Karpas-422 (cell line): Measurements from ENCODE around the gene PRKG1. TPM values are rescaled to one million over a fixed set of nuclear protein-coding genes. Genes with fewer than 3 reads are reported as not detected.

ENCODE experiments used
- DNase-seq: peaks from one replicate; pipeline ENCODE4 v3.0.0-alpha.2; 2015
- H2AFZ ChIP-seq: fragments of 200-600 bp; sonication (generic); 2 replicates; pipeline ENCODE4 v1.6.1; 2014; ENCODE audit warnings: antibody characterized with exemption, low read length, mixed read lengths
- H3K27ac ChIP-seq: fragments of 200-600 bp; sonication (generic); 2 replicates; pipeline ENCODE4 v1.5.1; 2014; ENCODE audit warnings: mild to moderate bottlenecking, low read length, moderate library complexity
- H3K27me3 ChIP-seq: fragments of 200-600 bp; sonication (generic); 2 replicates; pipeline ENCODE4 v1.6.1; 2014; ENCODE audit warnings: low read length, mixed read lengths
- H3K36me3 ChIP-seq: fragments of 200-600 bp; sonication (generic); 2 replicates; pipeline ENCODE4 v1.6.1; 2014; ENCODE audit warnings: low read length, mixed read lengths; ENCODE audit not compliant: insufficient read depth
- H3K4me1 ChIP-seq: fragments of 200-600 bp; sonication (generic); 2 replicates; pipeline ENCODE4 v1.6.1; 2014; ENCODE audit warnings: mild to moderate bottlenecking, low read length, mixed read lengths
- H3K4me2 ChIP-seq: fragments of 200-600 bp; sonication (generic); 2 replicates; pipeline ENCODE4 v1.6.1; 2014; ENCODE audit warnings: low read length, low read depth, mild to moderate bottlenecking; ENCODE audit not compliant: poor library complexity, severe bottlenecking
- H3K4me3 ChIP-seq: fragments of 200-600 bp; sonication (generic); 2 replicates; pipeline ENCODE4 v1.5.1; 2014; ENCODE audit warnings: mild to moderate bottlenecking, antibody characterized with exemption, low read length, mixed read lengths
- H3K79me2 ChIP-seq: fragments of 200-600 bp; sonication (generic); 2 replicates; pipeline ENCODE4 v1.6.1; 2014; ENCODE audit warnings: mild to moderate bottlenecking, low read length, mixed read lengths
- H3K9ac ChIP-seq: fragments of 200-600 bp; sonication (generic); 2 replicates; pipeline ENCODE4 v1.6.0; 2014; ENCODE audit warnings: low read length
- H3K9me2 ChIP-seq: fragments of 200-600 bp; sonication (generic), shearing (Covaris generic); replicated peaks from 2 replicates; pipeline ENCODE4 v1.6.0; 2014; ENCODE audit warnings: mild to moderate bottlenecking, low read length, moderate library complexity; ENCODE audit not compliant: insufficient read depth
- H3K9me3 ChIP-seq: fragments of 300-700, 200-600 bp; sonication (generic); 2 replicates; pipeline ENCODE4 v1.6.1; 2014; ENCODE audit warnings: low read length, mixed read lengths
- H4K20me1 ChIP-seq: fragments of 200-600 bp; sonication (generic); 2 replicates; pipeline ENCODE4 v1.6.1; 2014; ENCODE audit warnings: mild to moderate bottlenecking, antibody characterized with exemption, low read length, low read depth; ENCODE audit not compliant: insufficient read depth
- total RNA-seq: library from RNA; depleted of rRNA; stranded (reverse); fragments of >200 nt; shearing (Covaris generic); gene quantifications from 2 replicates; pipeline ENCODE4 v1.2.3, GENCODE V29; 2014; ENCODE audit warnings: low replicate concordance

PRKG1 gene
- total RNA-seq, 1 experiment from 2014 or later = not detected

DNA sequence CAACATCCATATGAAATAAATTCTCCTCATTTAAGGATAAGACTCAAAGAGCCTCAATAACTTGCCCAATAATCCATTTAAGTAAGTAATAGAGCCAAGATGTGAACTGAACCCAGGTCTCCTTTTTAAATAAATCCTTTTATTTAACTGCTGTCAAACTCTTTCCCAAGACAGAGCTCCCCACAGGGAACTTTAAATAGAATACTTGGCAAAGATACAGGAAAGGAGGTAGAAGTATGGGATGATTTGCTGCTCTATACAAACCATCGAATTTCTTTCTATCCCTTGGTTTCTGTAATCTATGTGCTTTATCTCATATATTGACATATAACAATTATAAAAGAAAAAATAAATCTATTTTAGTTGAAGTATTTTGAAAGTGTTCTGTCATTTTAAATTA, 329.2 kb downstream of the PRKG1 start:
- H3K9ac ChIP-seq = no peak overlapping the region
- H3K27ac ChIP-seq = no peak overlapping the region
- no peaks in the 10 kb centered on the region for H3K4me1 ChIP-seq
- H3K4me2 ChIP-seq = no peak overlapping the region
- no peak for DNase-seq
- H3K9me2 ChIP-seq = no peaks in the 10 kb centered on the region
- no peaks in the 10 kb centered on the region for H3K27me3 ChIP-seq
- no peaks in the 10 kb centered on the region for H3K36me3 ChIP-seq
- H4K20me1 ChIP-seq = no peaks in the 10 kb centered on the region
- no peak overlapping the region for H3K4me3 ChIP-seq
- H3K9me3 ChIP-seq = no peaks in the 10 kb centered on the region
- H2AFZ ChIP-seq = no peak overlapping the region
- no peaks in the 10 kb centered on the region for H3K79me2 ChIP-seq

DNA sequence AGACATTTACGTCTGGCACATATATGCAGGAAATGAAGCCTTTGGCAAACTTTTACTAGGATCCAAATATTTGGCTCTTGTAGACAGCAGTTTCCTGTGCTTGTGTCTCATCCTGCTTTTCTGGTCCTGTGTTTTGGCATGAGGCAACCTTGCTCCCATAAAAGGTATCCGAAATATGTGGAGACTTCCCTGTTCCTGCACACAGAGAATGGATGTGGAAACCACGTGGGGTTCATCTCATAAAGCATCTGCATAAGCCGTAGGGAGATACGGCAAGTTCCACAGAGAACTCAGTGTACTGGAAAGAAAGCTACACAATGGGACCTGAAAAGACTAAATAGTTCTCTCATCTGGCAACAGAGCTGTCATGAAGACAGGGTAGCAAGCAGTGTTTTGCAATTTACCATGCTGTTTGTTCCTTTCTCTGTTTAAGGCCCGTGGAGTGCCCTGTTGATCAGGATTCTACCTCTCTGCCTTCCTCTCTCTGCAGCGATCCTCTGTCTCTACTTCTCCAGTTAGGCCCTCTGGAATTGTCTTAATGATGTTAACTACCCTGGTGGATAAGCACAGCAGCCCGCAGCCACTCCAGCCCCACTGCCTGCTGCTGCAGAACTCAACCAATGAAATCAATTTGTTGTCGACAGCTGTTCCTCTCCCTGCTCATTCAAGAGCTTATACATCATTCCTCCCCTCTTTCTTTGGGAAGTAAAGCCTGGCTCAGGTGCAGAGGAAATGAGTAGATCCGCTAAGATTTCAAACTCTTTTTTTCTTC, 331.5 kb downstream of the PRKG1 start:
- Histone ChIP-seq H3K9me3 (no peaks in the 10 kb centered on the region), H3K27me3 (no peaks in the 10 kb centered on the region)

GRCh38 chr10:51406581-51406980, 332.3 kb downstream of the PRKG1 start:
- no peaks in the 10 kb centered on the region for H3K4me1 ChIP-seq
- no peaks in the 10 kb centered on the region for H3K36me3 ChIP-seq
- H3K27me3 ChIP-seq = no peaks in the 10 kb centered on the region
- no peak for DNase-seq
- no peak overlapping the region for H3K27ac ChIP-seq
- H3K9me2 ChIP-seq = no peaks in the 10 kb centered on the region
- H3K9ac ChIP-seq = no peak overlapping the region
- no peaks in the 10 kb centered on the region for H3K79me2 ChIP-seq
- H3K9me3 ChIP-seq = no peaks in the 10 kb centered on the region
- H3K4me3 ChIP-seq = no peak overlapping the region
- H2AFZ ChIP-seq = no peak overlapping the region
- no peaks in the 10 kb centered on the region for H4K20me1 ChIP-seq
- no peak overlapping the region for H3K4me2 ChIP-seq

More for the DNA sequence above, 331.5 kb downstream of the PRKG1 start:
- Histone ChIP-seq H3K9me2 (no peaks in the 10 kb centered on the region), H3K36me3 (no peaks in the 10 kb centered on the region), H3K4me2 (no peak overlapping the region), H3K9ac (no peak overlapping the region), H3K79me2 (no peaks in the 10 kb centered on the region), H3K4me3 (no peak overlapping the region), H2AFZ (no peak overlapping the region), H4K20me1 (no peaks in the 10 kb centered on the region), H3K4me1 (no peaks in the 10 kb centered on the region), H3K27ac (no peak overlapping the region)
- no peak for DNase-seq

DNA sequence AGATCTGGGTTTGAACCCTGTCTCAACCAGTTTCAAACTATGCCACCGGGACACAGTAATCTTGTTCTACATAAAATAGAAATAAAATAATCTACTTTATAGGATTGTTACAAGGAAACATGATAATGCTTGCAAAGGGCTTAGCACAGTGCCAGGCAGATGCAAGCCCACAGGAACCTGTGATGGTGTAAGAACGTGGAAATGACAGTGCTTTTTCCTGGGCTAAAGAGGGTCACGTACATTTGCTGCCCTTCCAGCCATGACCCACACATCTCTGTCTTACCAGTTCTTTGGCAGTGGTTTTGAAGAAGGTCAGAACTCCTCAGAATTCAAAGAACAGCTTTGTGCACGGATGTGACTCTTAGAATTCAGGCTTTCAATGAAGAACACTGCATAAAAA, 342.2 kb downstream of the PRKG1 start:
- H3K4me2 ChIP-seq = no peak overlapping the region
- H3K9ac ChIP-seq = no peak overlapping the region
- H3K4me1 ChIP-seq = no peaks in the 10 kb centered on the region

GRCh38 chr10:51419196-51420093, 345.2 kb downstream of the PRKG1 start:
- H3K9me2 ChIP-seq = 0 out of 2 replicates have a peak, but pooled peaks cover 4% of the 10 kb centered on the region
- H3K27me3 ChIP-seq = no peaks in the 10 kb centered on the region
- no peak overlapping the region for H3K4me2 ChIP-seq
- no peaks in the 10 kb centered on the region for H3K36me3 ChIP-seq
- no peak overlapping the region for H3K4me3 ChIP-seq
- H3K9ac ChIP-seq = no peak overlapping the region
- no peak overlapping the region for H3K27ac ChIP-seq
- no peaks in the 10 kb centered on the region for H4K20me1 ChIP-seq
- H3K4me1 ChIP-seq = no peaks in the 10 kb centered on the region
- H3K9me3 ChIP-seq = no peaks in the 10 kb centered on the region
- no peaks in the 10 kb centered on the region for H3K79me2 ChIP-seq
- no peak overlapping the region for H2AFZ ChIP-seq
- no peak for DNase-seq

More for the DNA sequence above, 342.2 kb downstream of the PRKG1 start:
- Histone ChIP-seq H3K36me3 (no peaks in the 10 kb centered on the region), H2AFZ (no peak overlapping the region), H3K4me3 (no peak overlapping the region), H4K20me1 (no peaks in the 10 kb centered on the region), H3K9me3 (no peaks in the 10 kb centered on the region), H3K79me2 (no peaks in the 10 kb centered on the region), H3K9me2 (0 out of 2 replicates have a peak, but pooled peaks cover 4% of the 10 kb centered on the region), H3K27ac (no peak overlapping the region), H3K27me3 (no peaks in the 10 kb centered on the region)
- no peak for DNase-seq

GRCh38 chr10:51421853-51422252, 347.6 kb downstream of the PRKG1 start:
- no peaks in the 10 kb centered on the region for H3K79me2 ChIP-seq
- no peak for DNase-seq
- H3K36me3 ChIP-seq = no peaks in the 10 kb centered on the region

GRCh38 chr10:51422311-51423120, 348.2 kb downstream of the PRKG1 start:
- Histone ChIP-seq H3K79me2 (no peaks in the 10 kb centered on the region), H3K36me3 (no peaks in the 10 kb centered on the region), H3K9me3 (no peaks in the 10 kb centered on the region), H3K27ac (no peak overlapping the region), H3K9ac (no peak overlapping the region), H3K9me2 (no peaks in the 10 kb centered on the region), H2AFZ (no peak overlapping the region), H4K20me1 (no peaks in the 10 kb centered on the region), H3K4me1 (no peaks in the 10 kb centered on the region), H3K4me2 (no peak overlapping the region), H3K4me3 (no peak overlapping the region), H3K27me3 (no peaks in the 10 kb centered on the region)
- peak; percentile 65 for DNase-seq

More at GRCh38 chr10:51421853-51422252, 347.6 kb downstream of the PRKG1 start:
- H3K4me1 ChIP-seq = no peaks in the 10 kb centered on the region
- no peaks in the 10 kb centered on the region for H3K9me2 ChIP-seq
- no peak overlapping the region for H3K4me2 ChIP-seq
- no peak overlapping the region for H2AFZ ChIP-seq
- no peak overlapping the region for H3K4me3 ChIP-seq
- H4K20me1 ChIP-seq = no peaks in the 10 kb centered on the region
- H3K9me3 ChIP-seq = no peaks in the 10 kb centered on the region
- no peak overlapping the region for H3K9ac ChIP-seq
- H3K27ac ChIP-seq = no peak overlapping the region
- H3K27me3 ChIP-seq = no peaks in the 10 kb centered on the region

- H3K27ac ChIP-seq = no peak overlapping the region
- no peaks in the 10 kb centered on the region for H3K79me2 ChIP-seq
- H3K9ac ChIP-seq = no peak overlapping the region
- H3K9me2 ChIP-seq = no peaks in the 10 kb centered on the region
- no peak for DNase-seq
- H3K4me3 ChIP-seq = no peak overlapping the region
- H3K36me3 ChIP-seq = no peaks in the 10 kb centered on the region
- H3K27me3 ChIP-seq = no peaks in the 10 kb centered on the region
- no peaks in the 10 kb centered on the region for H3K9me3 ChIP-seq
- H4K20me1 ChIP-seq = no peaks in the 10 kb centered on the region
- H3K4me2 ChIP-seq = no peak overlapping the region
- no peak overlapping the region for H2AFZ ChIP-seq
- H3K4me1 ChIP-seq = no peaks in the 10 kb centered on the region
Measured at GRCh38 chr10:51423121-51423452, 348.8 kb downstream of the PRKG1 start.
